Urothelium cell line (cell line): Measurements from ENCODE around the gene ASCL1.
A peak's percentile ranks its signal among the peaks of the same experiment; 100 is the strongest.

ENCODE experiments used
- DNase-seq: peaks from one replicate; pipeline ENCODE4 v3.0.0; 2011; ENCODE audit warnings: low spot score, mixed read lengths
- FAIRE-seq: peaks from 2 replicates; lab custom pipeline; 2011; peaks lifted over from hg19 to GRCh38; lab: Jason Lieb, UNC

The ASCL1 gene

GRCh38 chr12:102957339-102958050 is at the start of gene ASCL1:
ASCL1 (plus strand) TSS chr12:102957674; CDS start chr12:102958245, 571 bp downstream.
- DNase-seq (no peak), FAIRE-seq (no peak)

GRCh38 chr12:102907918-102908317 is 49.6 kb upstream of the ASCL1 start:
- DNase-seq (no peak), FAIRE-seq (no peak)

- FAIRE-seq (no peak), DNase-seq (no peak)
These were observed 47.3 kb upstream of the ASCL1 start for GRCh38 chr12:102910137-102910536.

- FAIRE-seq (no peak), DNase-seq (no peak)
These were observed 46.7 kb upstream of the ASCL1 start for GRCh38 chr12:102910792-102911191.

GRCh38 chr12:102911320-102911719 is 46.2 kb upstream of the ASCL1 start:
- no peak for FAIRE-seq
- DNase-seq = no peak

GRCh38 chr12:102912258-102912657 is 45.2 kb upstream of the ASCL1 start:
- DNase-seq (no peak), FAIRE-seq (no peak)

GRCh38 chr12:102913453-102914226 is 43.8 kb upstream of the ASCL1 start:
- no peak for FAIRE-seq
- no peak for DNase-seq

- DNase-seq (no peak), FAIRE-seq (no peak)
These were observed 41.0 kb upstream of the ASCL1 start for GRCh38 chr12:102916252-102917025.

GRCh38 chr12:102917026-102917787 is 40.3 kb upstream of the ASCL1 start, which contains the start of gene PAH:
PAH (minus strand) TSS chr12:102917244; CDS start chr12:102917130, 114 bp downstream.
- FAIRE-seq (no peak), DNase-seq (no peak)

- FAIRE-seq = no peak
- no peak for DNase-seq
These were observed 38.6 kb upstream of the ASCL1 start for GRCh38 chr12:102918840-102919239.

- no peak for FAIRE-seq
- no peak for DNase-seq
These were observed 37.2 kb upstream of the ASCL1 start for GRCh38 chr12:102920271-102920670.

GRCh38 chr12:102921240-102921639 is 36.2 kb upstream of the ASCL1 start:
- DNase-seq (no peak), FAIRE-seq (no peak)

- FAIRE-seq (no peak), DNase-seq (no peak)
These were observed 30.3 kb upstream of the ASCL1 start for GRCh38 chr12:102927220-102927619.

- FAIRE-seq (no peak), DNase-seq (no peak)
These were observed 24.3 kb upstream of the ASCL1 start for GRCh38 chr12:102933168-102933567.

GRCh38 chr12:102939059-102939458 is 18.4 kb upstream of the ASCL1 start:
- DNase-seq (no peak), FAIRE-seq (no peak)

- no peak for DNase-seq
- FAIRE-seq = no peak
These were observed 17.7 kb upstream of the ASCL1 start for GRCh38 chr12:102939670-102940222.

- FAIRE-seq (no peak), DNase-seq (no peak)
These were observed 11.4 kb upstream of the ASCL1 start for GRCh38 chr12:102946042-102946441.

- DNase-seq (peak; percentile 36), FAIRE-seq (no peak)
These were observed 8.5 kb upstream of the ASCL1 start for GRCh38 chr12:102948941-102949352.

- FAIRE-seq = no peak
These were observed 7.1 kb upstream of the ASCL1 start for GRCh38 chr12:102950107-102950949.

More at GRCh38 chr12:102950107-102950949, 7.1 kb upstream of the ASCL1 start:
- no peak for DNase-seq
